Stimulated activated CD4-positive, alpha-beta T cell treated with anti-CD3 and anti-CD28 coated beads, TNF-alpha, amount 100 ng/mL, for 4 hours (primary cell): ENCODE results near the gene TFPI.
"Not testable (repeated sequence)": the region's sequence is repeated elsewhere in the genome, so short reads cannot be mapped to it uniquely, and the experiment has no call there.

ENCODE experiments used
- DNase-seq, 3 experiments: peaks; one replicate each; pipeline ENCODE4 v3.0.0-alpha.2; 2020; ENCODE audit warnings: low read depth in 3 of 3

The TFPI gene

DNA sequence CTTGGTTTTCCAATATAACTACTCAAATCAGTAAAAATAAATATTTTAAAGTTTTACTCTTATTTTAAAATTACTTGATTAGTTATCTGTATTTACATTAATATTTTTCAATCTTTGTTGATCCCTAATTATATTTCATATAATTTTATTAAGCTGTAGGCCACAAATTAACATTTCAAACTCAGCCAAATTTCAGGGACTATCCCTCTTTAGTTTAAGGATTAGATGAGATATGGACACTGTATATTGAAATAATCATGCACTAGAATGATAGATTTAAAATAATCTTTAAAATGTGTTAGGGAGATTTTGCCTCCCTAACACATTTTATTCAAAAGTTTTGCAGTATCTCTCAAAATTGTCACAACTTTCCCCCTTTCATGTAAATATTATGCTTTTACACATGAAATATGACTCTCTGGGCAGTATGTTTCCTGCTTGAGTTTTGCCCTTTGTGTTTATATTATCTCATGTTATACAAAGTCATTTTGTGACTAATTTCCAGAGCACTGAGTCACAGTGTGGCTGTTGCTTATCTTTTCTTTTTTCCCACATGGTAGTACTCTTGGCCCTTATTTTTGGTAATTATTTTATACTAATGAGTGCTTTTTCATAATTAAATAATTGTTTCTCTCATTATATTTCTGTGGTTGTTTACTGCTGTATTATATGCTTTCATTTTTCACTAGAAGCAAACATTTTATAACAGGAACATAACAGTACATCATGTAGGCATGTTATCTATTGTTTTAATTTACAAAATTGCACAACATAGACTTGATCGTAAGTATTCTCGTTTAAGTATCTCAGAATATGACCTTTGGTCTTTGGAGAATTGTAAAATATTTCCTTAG lies 1.2 kb downstream of the TFPI start:
- DNase-seq, result no peak

DNA sequence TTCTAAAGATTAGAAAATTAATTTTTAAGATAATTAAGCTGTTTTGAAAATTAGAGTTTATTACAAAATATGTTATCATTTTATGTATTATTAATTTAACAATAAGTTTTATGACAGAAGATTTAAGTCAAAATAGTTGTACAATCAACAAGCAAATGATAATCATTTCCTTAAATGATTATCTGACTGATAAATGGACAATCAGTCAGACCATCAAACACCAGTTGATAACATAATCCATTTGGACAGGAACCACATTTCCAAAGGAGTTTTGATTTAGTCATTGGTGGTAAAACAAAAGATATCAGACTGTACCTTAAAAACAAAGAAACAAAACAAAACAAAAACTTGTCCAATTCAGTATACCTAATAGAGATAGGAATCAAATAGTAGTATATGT lies 1.9 kb downstream of the TFPI start:
- DNase-seq, result no peak

GRCh38 chr2:187550857-187551256 lies 3.4 kb downstream of the TFPI start:
- DNase-seq, result no peak

- DNase-seq, result no peak
Measured at GRCh38 chr2:187549951-187550555, 4.2 kb downstream of the TFPI start.

GRCh38 chr2:187549193-187549592 lies 5.0 kb downstream of the TFPI start:
- DNase-seq, result no peak

DNA sequence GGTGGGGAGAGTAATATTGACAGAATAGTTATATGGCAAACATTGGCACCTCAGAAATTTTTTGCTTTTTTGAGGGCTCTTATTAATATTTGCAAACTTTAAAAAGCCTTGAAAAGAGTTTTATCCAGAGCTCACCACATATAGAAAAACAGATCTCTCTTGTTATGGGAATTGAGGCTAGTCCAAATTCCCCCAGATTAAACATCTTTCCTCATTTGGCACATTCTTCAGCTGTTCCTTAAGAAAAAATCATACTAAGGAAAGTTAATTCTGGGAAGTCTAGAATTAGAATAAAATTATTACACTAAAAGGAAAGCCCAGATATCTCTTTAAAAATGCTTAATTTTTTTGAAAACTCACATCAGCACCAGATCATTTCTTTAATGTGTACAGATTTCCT lies 5.6 kb downstream of the TFPI start:
- no peak for DNase-seq

DNA sequence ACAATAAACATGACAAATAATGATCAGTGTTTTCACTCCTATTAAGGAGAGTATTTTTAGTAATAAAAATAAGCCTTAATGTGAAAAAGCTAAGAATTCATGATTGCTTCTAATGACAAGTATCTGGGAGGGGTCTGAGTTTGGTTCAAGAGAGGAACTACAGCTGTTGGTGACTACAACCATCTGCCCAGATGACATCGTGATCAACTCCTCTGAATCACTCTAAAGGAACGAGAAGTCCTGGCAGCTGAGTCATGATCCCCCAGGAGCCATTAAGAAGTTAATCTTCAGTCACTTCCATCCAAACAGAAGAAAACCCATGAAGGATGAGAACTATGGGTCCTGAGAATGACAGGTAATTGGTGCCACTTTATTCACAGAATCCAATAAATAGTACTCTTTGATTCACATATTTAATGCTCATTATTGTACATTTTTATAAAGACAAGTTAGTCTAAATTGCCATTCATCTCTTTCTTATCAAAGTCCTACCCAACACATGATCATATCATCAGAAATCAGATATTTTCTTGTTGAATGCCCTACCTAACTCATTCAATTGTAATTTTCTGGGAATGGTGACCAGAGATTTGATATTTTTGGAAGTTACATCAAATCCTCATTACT lies 6.8 kb downstream of the TFPI start:
- no peak for DNase-seq

DNA sequence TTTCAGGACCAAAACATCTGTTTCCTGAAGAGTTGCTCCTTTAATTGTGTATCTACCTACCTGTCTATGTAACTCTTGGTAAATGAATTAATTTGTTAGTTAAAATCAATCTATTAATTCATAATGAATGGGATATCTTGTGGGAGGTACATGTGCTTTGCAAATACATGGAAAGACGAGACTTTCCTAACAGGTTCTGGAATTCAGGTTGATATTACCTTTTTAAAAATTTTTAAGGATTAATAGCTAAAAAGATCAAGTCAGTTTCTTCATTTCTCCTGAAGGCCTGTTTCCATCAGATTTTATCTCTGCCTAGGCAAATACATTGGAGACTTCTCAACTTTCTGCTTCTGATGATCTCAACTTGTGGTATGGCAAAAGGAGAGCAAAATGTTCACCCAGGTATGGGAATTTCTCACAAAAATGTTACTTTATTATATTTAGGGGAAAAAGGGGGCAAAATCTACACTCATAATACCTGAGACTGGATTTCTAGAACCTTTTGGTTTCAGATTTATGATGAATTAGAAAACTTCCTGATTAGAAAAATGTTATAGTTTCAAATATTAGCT lies 7.4 kb downstream of the TFPI start:
- DNase-seq, result no peak

GRCh38 chr2:187545238-187545751 lies 8.9 kb downstream of the TFPI start:
- no peak for DNase-seq

- no peak for DNase-seq
Measured at GRCh38 chr2:187544371-187545080, 9.7 kb downstream of the TFPI start.

GRCh38 chr2:187543488-187543887 lies 10.7 kb downstream of the TFPI start:
- DNase-seq, result no peak

DNA sequence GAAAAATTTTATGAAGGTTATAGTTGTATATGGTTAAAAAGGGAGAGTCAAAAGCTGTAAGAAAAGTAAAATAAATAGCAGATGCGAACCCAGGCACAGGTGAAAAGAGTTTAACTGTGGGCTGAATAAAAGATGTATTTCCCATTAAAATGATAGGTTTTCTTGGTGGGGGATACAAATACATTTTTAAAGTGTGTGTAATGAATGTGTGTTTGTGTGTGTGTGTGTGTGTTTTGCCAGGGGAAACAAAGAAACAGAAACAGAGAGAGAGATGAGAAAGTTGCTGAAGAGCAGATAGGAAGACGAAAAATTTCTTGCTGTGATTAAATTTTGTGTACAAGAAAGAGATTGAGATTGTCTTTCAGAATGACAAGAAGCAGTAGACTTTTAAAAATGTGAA lies 12.1 kb downstream of the TFPI start:
- DNase-seq, result no peak

GRCh38 chr2:187541086-187542085 lies 12.8 kb downstream of the TFPI start:
- no peak for DNase-seq

DNA sequence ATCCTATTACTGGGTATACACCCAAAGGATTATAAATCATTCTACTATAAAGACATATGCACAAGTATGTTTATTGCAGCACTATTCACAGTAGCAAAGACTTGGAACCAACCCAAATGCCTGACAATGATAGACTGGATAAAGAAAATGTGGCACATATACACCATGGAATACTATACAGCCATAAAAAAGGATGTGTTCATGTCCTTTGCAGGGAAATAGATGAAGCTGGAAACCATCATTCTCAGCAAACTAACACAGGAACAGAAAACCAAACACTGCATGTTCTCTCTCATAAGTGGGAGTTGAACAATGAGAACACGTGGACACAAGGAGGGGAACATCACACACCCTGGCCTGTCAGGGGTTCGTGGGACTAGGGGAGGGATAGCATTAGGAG lies 16.0 kb downstream of the TFPI start:
- DNase-seq, result not testable (repeated sequence)

DNA sequence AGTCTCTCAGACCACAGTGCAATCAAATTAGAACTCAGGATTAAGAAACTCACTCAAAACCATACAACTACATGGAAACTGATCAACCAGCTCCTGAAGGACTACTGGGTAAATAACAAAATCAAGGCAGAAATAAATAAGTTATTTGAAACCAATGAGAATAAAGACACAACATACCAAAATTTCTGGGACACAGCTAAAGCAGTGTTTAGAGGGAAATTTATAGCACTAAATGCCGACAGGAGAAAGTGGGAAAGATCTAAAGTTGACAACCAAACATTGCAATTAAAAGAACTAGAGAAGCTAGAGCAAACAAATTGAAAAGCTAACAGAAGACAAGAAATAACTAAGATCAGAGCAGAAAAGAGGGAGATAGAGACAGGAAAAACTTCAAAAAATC lies 18.9 kb downstream of the TFPI start:
- DNase-seq, result not testable (repeated sequence)

GRCh38 chr2:187532333-187533120 lies 21.7 kb downstream of the TFPI start:
- DNase-seq, result no peak

DNA sequence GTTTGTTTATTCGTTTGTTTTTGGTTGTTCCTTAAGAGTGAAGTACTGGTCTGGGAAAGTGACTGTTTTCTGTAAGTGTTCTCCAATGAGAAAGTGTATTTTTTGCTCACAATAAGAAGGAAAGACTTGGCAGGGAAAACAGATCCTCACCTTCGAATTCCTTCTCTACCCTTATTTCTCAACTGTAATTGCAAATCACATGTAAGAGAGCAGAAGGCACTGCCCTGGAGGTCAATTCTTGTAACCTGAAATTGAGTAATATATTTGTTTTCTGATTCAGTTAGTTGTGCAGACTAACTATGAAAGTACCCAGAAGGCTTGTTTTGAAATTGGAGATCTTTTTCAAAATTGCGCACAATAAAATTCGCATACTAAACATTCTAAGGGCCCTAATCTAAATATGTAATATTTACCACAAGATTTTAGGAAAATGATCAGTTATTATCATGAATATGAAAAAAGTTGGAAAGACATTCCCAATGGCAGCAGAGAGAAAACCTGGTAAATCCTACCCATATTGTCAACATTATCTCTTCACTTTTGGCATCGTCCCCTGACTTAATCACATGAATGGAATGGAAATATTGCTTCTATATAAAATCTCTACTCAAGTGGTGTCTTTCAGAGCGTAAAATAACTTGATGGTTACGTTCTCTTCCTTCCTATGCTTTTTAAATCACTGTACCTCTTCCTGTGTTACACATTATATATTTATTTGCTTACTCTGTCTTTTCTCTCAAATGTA lies 24.1 kb downstream of the TFPI start:
- DNase-seq, result no peak

- DNase-seq, result no peak
Measured at GRCh38 chr2:187529248-187529976, 24.8 kb downstream of the TFPI start.
